Measurements from ENCODE around the gene CDC42EP2.

DNA sequence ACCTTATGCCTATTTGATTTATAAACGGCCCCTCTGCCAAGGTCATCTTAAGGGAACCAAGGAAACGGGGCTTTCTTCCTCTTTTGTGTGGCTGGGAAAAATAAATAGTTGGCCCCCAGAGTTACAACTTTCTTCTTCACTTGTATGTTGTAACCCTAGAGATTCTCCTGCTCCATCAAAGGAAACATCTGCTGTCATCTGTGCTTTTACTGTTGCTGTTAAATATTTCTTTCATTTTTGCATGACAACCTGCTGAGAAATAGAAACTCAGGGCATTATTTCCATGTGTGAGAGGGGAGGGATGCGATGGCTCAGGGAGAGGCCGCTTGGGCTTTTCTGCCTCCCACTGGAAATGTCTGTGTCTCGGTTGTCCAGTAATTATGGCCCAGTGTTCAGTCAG lies 21.8 kb upstream of the CDC42EP2 start:
- TF ChIP-seq, protein P1, sequence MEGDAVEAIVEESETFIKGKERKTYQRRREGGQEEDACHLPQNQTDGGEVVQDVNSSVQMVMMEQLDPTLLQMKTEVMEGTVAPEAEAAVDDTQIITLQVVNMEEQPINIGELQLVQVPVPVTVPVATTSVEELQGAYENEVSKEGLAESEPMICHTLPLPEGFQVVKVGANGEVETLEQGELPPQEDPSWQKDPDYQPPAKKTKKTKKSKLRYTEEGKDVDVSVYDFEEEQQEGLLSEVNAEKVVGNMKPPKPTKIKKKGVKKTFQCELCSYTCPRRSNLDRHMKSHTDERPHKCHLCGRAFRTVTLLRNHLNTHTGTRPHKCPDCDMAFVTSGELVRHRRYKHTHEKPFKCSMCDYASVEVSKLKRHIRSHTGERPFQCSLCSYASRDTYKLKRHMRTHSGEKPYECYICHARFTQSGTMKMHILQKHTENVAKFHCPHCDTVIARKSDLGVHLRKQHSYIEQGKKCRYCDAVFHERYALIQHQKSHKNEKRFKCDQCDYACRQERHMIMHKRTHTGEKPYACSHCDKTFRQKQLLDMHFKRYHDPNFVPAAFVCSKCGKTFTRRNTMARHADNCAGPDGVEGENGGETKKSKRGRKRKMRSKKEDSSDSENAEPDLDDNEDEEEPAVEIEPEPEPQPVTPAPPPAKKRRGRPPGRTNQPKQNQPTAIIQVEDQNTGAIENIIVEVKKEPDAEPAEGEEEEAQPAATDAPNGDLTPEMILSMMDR (IDR thresholded peaks at IDR 0.05; ENCODE audit: insufficient read depth, low read length), result no peak
- TF ChIP-seq POLR2AphosphoS5 (IDR thresholded peaks at IDR 0.05; ENCODE audit: low read depth), result no peak
- no peak for TF ChIP-seq SPI1 (IDR thresholded peaks at IDR 0.05; ENCODE audit: borderline replicate concordance, low read depth)
- TF ChIP-seq GABPA (IDR thresholded peaks at IDR 0.05; ENCODE audit: low read depth), result no peak

Measured in HL-60 (cell line).